Stimulated activated CD8-positive, alpha-beta memory T cell treated with anti-CD3 and anti-CD28 coated beads, Interleukin-4, amount 100 ng/mL, for 48 hours (primary cell): Measurements from ENCODE around the gene SULT1A3.
"Not testable (repeated sequence)": the region's sequence is repeated elsewhere in the genome, so short reads cannot be mapped to it uniquely, and the experiment has no call there.

Experiments used
- DNase-seq: peaks from one replicate; pipeline ENCODE4 v3.0.0-alpha.2; 2020

SULT1A3 gene

DNA sequence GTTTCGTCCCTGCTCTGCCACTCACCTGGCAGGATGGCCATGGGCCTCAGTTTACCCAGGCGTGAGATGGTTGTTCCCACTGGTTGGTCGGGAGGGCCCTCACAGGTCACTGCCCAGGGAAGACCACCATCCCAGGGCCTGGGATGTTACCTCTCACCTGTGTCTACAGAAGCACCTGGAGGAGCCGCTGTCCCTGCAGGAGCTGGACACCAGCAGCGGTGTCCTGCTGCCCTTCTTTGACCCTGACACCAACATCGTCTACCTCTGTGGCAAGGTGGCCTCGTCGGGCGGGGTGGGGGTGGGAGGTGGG lies 11.5 kb upstream of the SULT1A3 start:
- no peak for DNase-seq

DNA sequence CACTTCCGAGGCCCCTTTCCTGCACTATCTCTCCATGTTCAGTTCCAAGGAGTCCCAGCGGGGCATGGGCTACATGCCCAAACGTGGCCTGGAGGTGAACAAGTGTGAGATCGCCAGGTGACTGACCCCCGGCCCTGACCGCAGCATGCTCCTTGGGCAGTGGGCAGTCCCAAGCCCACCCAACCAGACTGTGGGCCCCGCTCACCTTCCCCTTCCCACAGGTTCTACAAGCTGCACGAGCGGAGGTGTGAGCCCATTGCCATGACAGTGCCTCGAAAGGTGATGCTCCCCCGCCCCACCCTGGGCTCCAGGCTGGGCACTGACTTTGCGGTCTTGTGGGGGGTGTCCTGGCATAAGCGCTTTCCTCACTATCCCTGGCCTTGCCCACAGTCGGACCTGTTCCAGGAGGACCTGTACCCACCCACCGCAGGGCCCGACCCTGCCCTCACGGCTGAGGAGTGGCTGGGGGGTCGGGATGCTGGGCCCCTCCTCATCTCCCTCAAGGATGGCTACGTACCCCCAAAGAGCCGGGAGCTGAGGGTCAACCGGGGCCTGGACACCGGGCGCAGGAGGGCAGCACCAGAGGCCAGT lies 11.0 kb upstream of the SULT1A3 start:
- peak; percentile 34 for DNase-seq

DNA sequence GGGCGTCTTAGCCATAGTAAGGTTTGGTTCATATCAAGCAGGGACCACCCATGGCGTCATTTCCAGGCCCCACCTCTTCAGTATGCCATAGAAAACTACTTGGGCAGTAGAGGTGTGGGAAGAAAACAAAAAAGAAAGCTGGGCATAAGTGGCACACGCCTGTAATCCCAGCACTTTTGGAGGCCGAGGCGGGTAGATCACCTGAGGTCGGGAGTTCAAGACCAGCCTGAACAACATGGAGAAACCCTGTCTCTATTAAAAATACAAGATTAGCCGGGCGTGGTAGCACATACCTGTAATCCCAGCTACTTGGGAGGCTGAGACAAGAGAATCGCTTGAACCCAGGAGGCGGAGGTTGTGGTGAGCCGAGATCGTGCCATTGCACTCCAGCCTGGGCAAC lies 7.9 kb upstream of the SULT1A3 start:
- not testable (repeated sequence) for DNase-seq

DNA sequence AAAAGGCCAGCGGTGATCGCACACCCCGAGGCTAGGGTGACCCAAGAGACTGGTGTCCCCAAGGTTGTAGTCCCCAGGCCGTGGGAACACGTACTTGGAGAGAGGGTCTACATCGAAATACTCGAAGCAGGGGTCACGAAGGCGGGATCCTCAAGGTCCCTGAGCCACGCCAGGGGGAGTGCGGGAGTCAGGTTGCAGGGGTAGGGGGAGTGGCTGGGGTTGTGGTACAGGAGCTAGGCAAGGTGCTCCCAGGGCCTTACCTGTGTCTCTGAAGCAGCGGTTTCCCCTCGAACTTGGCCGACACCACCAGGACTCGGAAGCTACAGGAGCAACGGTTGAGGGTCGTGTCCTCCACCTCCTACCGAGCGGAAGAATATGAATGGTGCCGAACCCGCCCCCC lies 6.0 kb upstream of the SULT1A3 start:
- not testable (repeated sequence) for DNase-seq

- DNase-seq = not testable (repeated sequence)
Observed at GRCh38 chr16:30193615-30194014, 5.4 kb upstream of the SULT1A3 start, which contains the start of the genes BOLA2B and SLX1A. TSS of gene BOLA2B (minus strand) at chr16:30193666. CDS start at chr16:30193595, 71 bp downstream. TSS of gene SLX1A (plus strand) at chr16:30193875. CDS start at chr16:30194085, 210 bp downstream.

DNA sequence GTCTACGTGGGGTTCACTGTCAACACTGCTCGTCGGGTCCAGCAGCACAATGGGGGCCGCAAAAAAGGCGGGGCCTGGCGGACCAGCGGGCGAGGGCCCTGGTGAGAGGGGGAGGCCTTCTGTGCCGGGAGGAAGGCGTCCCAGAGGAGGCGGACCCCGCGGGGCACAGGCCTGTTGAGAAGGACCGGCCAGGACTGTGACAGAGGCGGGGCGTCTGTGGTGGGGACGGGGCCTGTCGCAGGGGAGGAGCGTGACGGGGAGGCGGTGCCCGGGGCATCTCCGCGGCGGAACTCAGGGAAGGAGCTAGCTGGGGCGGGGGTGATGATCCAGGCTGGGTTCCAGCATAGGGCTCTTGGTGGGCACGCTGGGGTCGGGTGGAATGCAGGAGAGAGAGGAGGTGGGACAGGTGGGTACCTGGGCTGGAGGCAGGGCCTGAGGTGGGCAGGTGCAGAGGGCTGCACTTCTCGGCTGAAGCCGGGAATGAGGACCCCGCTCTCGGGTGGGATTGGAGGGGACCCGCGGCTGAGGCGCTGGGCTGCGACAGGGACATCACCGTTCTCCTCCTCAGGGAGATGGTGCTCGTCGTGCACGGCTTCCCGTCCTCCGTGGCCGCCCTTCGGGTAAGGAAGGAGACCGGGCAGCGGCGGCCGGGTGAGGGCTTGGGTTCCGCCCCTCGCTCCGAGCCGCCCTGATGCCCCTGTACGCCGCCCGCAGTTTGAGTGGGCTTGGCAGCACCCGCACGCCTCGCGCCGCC lies 4.7 kb upstream of the SULT1A3 start:
- DNase-seq = peak; percentile 29

DNA sequence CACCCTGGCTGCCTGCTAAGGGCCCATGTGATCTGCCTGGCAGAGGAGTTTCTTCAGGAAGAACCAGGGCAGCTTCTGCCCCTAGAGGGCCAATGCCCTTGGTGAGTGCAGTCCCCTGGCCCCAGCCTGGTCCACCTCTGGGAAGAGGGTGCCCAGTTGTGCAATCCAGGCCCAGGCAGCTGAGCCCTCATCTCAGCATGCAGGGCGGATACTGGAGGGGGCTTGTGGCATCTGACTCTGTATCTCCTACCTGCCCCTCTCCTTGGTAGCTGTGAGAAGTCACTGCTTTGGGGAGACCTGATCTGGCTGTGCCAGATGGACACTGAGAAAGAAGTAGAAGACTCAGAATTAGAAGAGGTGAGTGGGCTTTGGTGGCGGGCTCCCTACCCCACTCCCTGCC lies 2.1 kb upstream of the SULT1A3 start:
- DNase-seq = not testable (repeated sequence)

DNA sequence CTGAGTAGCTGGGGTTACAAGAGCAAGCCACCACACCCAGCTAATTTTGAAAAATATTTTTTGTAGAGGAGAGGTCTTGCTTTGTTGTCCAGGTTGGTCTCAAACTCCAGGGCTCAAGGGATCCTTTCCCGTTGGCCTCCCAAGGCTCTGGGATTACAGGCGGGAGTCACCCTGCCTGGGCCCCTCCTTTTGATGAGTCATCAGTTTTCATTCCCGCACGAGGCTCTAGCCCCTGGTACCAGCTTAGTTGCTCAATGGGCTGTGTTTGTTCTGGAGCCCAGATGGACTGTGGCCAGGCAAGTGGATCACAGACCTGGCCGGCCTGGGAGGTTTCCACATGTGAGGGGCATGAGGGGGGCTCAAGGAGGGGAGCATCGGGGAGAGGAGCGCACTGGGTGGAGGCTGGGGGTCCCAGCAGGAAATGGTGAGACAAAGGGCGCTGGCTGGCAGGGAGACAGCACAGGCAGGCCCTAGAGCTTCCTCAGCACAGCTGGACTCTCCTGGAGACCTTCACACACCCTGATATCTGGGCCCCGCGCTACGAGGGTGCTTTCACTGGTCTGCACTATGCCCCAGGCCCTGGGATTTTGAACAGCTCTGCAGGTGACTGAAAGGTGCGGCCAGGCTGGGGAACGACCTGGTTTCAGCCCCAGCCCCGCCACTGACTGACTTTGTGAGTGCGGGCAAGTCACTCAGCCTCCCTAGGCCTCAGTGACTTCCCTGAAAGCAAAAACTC lies 721 bp downstream of the SULT1A3 start:
- not testable (repeated sequence) for DNase-seq

DNA sequence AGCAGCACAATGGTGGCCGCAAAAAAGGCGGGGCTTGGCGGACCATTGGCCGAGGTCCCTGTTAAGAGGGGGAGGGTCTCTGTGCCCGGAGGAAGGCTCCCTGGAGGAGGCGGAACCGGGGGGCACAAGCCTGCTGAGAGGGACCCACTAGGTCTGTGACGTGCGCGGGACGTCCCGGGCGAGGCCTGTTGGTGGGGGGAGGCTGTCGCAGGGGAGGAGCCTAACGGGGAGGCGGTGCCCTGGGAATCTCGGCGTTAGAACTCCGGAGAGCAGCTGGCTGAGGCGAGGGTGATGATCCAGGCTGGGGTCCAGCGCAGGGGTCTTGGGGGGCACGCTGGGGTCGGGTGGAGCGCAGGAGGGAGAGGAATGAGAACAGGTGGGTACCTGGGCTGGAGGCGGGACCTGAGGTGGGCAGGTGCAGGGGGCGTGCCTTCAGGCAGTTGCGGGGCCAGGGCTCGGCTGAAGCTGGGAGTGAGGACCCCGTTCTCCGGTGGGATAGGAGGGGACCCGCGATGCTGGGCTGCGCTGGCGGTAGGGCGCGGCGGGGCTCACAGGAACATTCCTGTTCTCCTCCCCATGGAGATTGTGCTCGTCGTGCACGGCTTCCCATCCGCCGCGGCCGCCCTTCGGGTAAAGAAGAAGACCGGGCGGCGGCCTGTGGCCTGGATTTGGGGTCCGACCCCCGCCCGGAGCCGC lies 6.6 kb downstream of the SULT1A3 start:
- DNase-seq = peak; percentile 27

DNA sequence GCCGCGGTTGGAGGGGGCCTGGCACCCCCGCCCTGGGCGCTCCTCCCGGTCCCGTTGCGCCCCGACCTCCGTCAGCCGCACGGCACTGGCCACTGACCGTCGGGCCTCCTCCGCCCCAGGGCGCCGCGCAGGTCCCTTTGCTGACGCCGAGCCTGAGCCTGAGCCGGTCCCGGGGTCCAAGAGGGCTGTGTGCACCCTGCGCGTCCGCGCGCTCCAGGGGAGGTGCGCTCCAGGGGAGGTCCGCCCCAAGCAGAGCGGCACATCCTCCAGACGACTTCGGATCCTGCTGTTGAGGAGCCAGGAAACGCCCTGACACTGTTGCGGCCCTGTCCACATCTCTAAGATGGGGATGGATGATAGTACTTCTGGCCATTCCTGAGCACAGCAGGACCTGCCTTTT lies 7.2 kb downstream of the SULT1A3 start:
- not testable (repeated sequence) for DNase-seq

GRCh38 chr16:30207063-30207704 lies 8.1 kb downstream of the SULT1A3 start:
- peak; percentile 22 for DNase-seq

DNA sequence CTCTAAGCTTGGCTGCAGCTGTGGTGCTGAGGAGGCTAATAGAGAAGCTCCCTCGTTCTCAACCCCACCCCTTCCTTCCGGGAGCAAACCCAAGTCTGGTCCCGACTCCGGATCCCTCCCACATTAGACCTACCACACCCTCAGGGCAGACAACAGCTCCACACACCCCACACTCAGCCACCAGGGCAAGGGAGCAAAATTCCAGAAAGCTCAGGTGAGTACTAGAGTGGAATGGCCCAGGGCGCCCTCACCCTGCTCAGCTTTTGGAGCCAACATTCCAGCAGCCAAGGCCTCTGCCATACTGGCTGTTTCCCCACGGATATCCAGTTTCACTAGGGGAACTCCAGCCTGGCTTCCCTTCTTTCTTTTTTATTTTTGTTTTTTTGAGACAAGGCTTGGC lies 10.0 kb downstream of the SULT1A3 start:
- DNase-seq = not testable (repeated sequence)

DNA sequence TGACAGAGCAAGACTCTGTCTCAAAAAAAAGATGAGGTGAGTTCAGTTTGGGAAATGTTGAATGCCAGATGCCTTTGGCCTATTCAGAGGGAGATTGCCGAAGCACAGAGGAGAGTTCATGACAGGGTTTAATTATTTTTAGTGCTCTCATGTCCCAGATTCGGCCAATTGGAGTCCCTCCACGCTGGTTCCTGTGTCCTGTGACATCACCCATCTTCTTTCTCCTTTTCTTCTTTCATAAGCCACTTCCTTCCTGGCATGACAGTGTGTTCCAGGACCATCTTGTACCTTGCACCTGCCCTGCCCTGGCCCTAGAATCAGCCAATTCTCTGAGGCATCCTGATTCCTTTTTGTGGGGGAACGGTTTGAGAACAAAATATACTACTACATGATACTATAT lies 12.4 kb downstream of the SULT1A3 start:
- DNase-seq = not testable (repeated sequence)

DNA sequence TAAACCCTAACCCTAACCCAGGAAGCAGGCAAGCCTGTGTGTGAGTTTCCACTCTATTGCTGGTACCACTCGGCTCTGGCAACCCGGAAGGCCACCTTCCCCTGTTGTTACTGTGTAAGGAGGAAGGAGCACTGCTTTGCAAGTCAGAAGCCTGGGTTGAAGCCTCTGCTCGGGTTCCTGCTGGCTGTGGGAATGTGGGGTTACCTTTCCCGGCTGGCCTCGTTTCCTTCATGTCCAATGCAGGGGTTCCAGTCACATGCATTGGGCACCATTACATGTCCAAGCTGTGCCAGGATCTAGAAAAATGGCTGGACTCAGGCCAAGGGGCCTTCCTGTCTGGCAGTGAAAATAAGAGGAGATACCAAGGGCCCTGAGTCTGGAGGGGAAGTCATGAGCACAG lies 18.0 kb downstream of the SULT1A3 start:
- DNase-seq = peak; percentile 17

DNA sequence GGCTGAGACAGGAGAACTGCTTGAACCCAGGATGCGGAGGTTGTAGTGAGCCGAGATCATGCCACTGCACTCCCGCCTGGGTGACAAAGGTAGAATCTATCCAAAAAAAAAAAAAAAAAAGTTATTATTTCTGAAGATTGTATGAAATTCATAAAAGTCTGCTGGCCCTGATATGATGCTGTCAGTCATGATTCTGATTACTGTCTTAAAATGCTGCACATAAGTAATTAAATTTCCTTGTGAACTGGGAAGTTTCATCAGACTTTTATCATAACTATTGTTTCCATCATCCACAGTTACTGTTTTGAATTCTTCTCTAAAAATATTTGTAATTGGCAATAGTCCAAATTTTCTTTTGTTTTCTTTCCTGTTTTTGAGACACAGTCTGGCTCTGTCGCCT lies 49.3 kb downstream of the SULT1A3 start, which contains the start of gene NPIPB13:
Gene NPIPB13 (minus strand): TSS at position 101 of the 400 bp plus-strand sequence. CDS start 2,906 bp downstream, outside the sequence.
- not testable (repeated sequence) for DNase-seq
